HCT116 (cell line): ENCODE results near the gene HBP1. TPM values are rescaled to one million over a fixed set of nuclear protein-coding genes. Genes with fewer than 3 reads are reported as not detected.
A peak's percentile ranks its signal among the peaks of the same experiment; 100 is the strongest.

Experiments used
- ATAC-seq: fragments of 200-7000 bp; cut with Tn5 transposase; 2 replicates; pipeline ENCODE4 v1.9.1; 2020; ENCODE audit warnings: mild to moderate bottlenecking, moderate library complexity
- BruUV-seq: library from RNA; stranded (reverse); fragments of 400-500 nt; replicated peaks from 2 replicates; lab custom pipeline; 2021; lab: Mats Ljungman, UMichigan
- CTCF ChIA-PET: fragments of 300-600 bp; sonication (Branson Sonifier 250); formaldehyde crosslinking; loops from one replicate; lab custom pipeline; 2021; ENCODE audit warnings: antibody characterized with exemption; lab: Charles Lee
- POLR2A ChIA-PET: fragments of 300-600, 350-600 bp; sonication (Branson Sonifier 250); formaldehyde crosslinking; loops from one replicate; lab custom pipeline; 2021; ENCODE audit warnings: antibody characterized with exemption; lab: Charles Lee
- RAD21 ChIA-PET, 2 experiments: fragments of 300-600 bp; sonication (Branson Sonifier 250); formaldehyde crosslinking; loops; one replicate each; lab custom pipeline; 2023; ENCODE audit warnings: low total read pairs in 2 of 2; ENCODE audit not compliant: uncharacterized antibody in 2 of 2, unreplicated experiment in 2 of 2, low non-redundant PET in 1 of 2; lab: Charles Lee
- DNase-seq: peaks from one replicate; pipeline ENCODE4 v3.0.0-alpha.2; 2010; ENCODE audit warnings: low read depth, low spot score
- H2AFZ ChIP-seq: fragments of 200-600 bp; shearing (Covaris generic), sonication (generic); 2 replicates; pipeline ENCODE4 v1.6.1; 2017; ENCODE audit warnings: low read depth, mixed run types, mixed read lengths, antibody characterized with exemption, low read length; ENCODE audit not compliant: poor library complexity, severe bottlenecking
- H3K27ac ChIP-seq: 2 replicates; pipeline ENCODE4 v1.5.1; 2012; ENCODE audit warnings: low read depth, low read length
- H3K27me3 ChIP-seq: fragments of 200-600 bp; sonication (generic); 2 replicates; pipeline ENCODE4 v1.6.1; 2016; ENCODE audit warnings: mixed run types, low read length, mixed read lengths; ENCODE audit not compliant: insufficient read depth
- H3K36me3 ChIP-seq, 2 experiments: fragments of 200-500 bp in 1 of 2; fragments of 200-600 bp in 1 of 2; sonication (Bioruptor generic) in 1 of 2; sonication (generic) in 1 of 2; 2 replicates each; pipeline versions ENCODE4 v1.5.1 to v1.6.1; 2014 to 2016; ENCODE audit warnings: low read length in 2 of 2, inconsistent platforms in 1 of 2, mixed read lengths in 1 of 2, mixed run types in 1 of 2; ENCODE audit not compliant: insufficient read depth in 2 of 2, control insufficient read depth in 1 of 2
- H3K4me1 ChIP-seq, 2 experiments: fragments of 200-600 bp in 1 of 2; sonication (generic) in 1 of 2; 2 replicates each; pipeline versions ENCODE4 v1.5.1 to v1.6.1; 2012 to 2017; ENCODE audit warnings: low read length in 2 of 2, inconsistent platforms in 1 of 2, mild to moderate bottlenecking in 1 of 2, mixed read lengths in 1 of 2, mixed run types in 1 of 2, moderate library complexity in 1 of 2; ENCODE audit not compliant: insufficient read depth in 2 of 2, control insufficient read depth in 1 of 2
- H3K4me2 ChIP-seq: fragments of 200-600 bp; sonication (generic); 2 replicates; pipeline ENCODE4 v1.6.1; 2017; ENCODE audit warnings: mixed run types, low read length, mixed read lengths
- H3K4me3 ChIP-seq, 2 experiments: fragments of 200-600 bp in 1 of 2; sonication (generic) in 1 of 2; replicated peaks in 1 of 2; 2 replicates each; pipeline ENCODE4 v1.5.1; 2011 to 2016; ENCODE audit warnings: low read length in 2 of 2, control low read depth in 1 of 2, low read depth in 1 of 2, mild to moderate bottlenecking in 1 of 2, mixed read lengths in 1 of 2, mixed run types in 1 of 2
- H3K79me2 ChIP-seq: fragments of 200-600 bp; sonication (generic); 2 replicates; pipeline ENCODE4 v1.6.1; 2017; ENCODE audit warnings: mild to moderate bottlenecking, mixed run types, low read length, moderate library complexity, mixed read lengths; ENCODE audit not compliant: insufficient read depth
- H3K9ac ChIP-seq: fragments of 200-600 bp; sonication (generic); 2 replicates; pipeline ENCODE4 v1.6.1; 2016; ENCODE audit warnings: low read length, mixed read lengths
- H3K9me2 ChIP-seq: fragments of 200-600 bp; sonication (generic), shearing (Covaris generic); 2 replicates; pipeline ENCODE4 v1.6.1; 2017; ENCODE audit warnings: mixed run types, mild to moderate bottlenecking, moderate library complexity; ENCODE audit not compliant: insufficient read depth
- H3K9me3 ChIP-seq, 2 experiments: fragments of 200-500 bp in 1 of 2; fragments of 200-600 bp in 1 of 2; sonication (Bioruptor generic) in 1 of 2; sonication (generic) in 1 of 2; 2 replicates each; pipeline ENCODE4 v1.6.1; 2014 to 2017; ENCODE audit warnings: low read length in 2 of 2, mixed read lengths in 2 of 2, inconsistent platforms in 1 of 2, low read depth in 1 of 2, mild to moderate bottlenecking in 1 of 2, mixed run types in 1 of 2, moderate library complexity in 1 of 2; ENCODE audit not compliant: control insufficient read depth in 1 of 2, insufficient read depth in 1 of 2
- H4K20me1 ChIP-seq: fragments of 200-600 bp; sonication (generic), shearing (Covaris generic); 2 replicates; pipeline ENCODE4 v1.6.1; 2017; ENCODE audit warnings: mixed run types, mild to moderate bottlenecking, moderate library complexity; ENCODE audit not compliant: insufficient read depth
- CTCF ChIP-seq, 3 experiments: fragments of 200-600 bp in 1 of 3; sonication (generic) in 1 of 3; IDR thresholded peaks in 2 of 3; conservative IDR thresholded peaks in 1 of 3; 2 replicates each; pipeline ENCODE4 v1.5.1; 2012 to 2017; ENCODE audit warnings: low read depth in 2 of 3, low read length in 2 of 3, antibody characterized with exemption in 1 of 3, borderline replicate concordance in 1 of 3, control low read depth in 1 of 3, mild to moderate bottlenecking in 1 of 3, mixed read lengths in 1 of 3, mixed run types in 1 of 3, moderate library complexity in 1 of 3; ENCODE audit not compliant: insufficient read depth in 1 of 3
- ELF1 ChIP-seq: IDR thresholded peaks from 2 replicates; pipeline ENCODE4 v1.6.1; 2012; ENCODE audit warnings: low read depth, borderline replicate concordance
- EZH2 ChIP-seq: fragments of 200-600 bp; sonication (generic); IDR thresholded peaks from 2 replicates; pipeline ENCODE4 v1.6.1; 2017; ENCODE audit warnings: antibody characterized with exemption, mixed run types
- ZNF274 ChIP-seq: fragments of 200-500 bp; sonication (Bioruptor generic); IDR thresholded peaks from 2 replicates; pipeline ENCODE4 v1.6.1; 2014; ENCODE audit warnings: mild to moderate bottlenecking, low read depth, low read length, inconsistent platforms
- intact Hi-C: fragments of 100-400 bp; cut with micrococcal nuclease; formaldehyde crosslinking; loops from 2 replicates; pipeline ENCODE4 v1.10.0; 2022
- total RNA-seq: library from RNA; stranded (reverse); gene quantifications from one replicate; pipeline ENCODE4 v1.2.1, GENCODE V29; 2021; ENCODE audit not compliant: unreplicated experiment

HBP1 gene
- total RNA-seq, 1 experiment from 2014 or later: 24.3 TPM

- Histone ChIP-seq H3K4me1 (no peaks in the 10 kb centered on the region), H4K20me1 (no peaks in the 10 kb centered on the region), H3K9me3 (no peaks in the 10 kb centered on the region), H3K4me2 (no peak overlapping the region), H3K4me3 (no peak overlapping the region), H3K27ac (no peak overlapping the region), H3K36me3 (no peaks in the 10 kb centered on the region), H3K9ac (no peak overlapping the region), H3K27me3 (no peaks in the 10 kb centered on the region), H2AFZ (no peak overlapping the region), H3K9me2 (no peaks in the 10 kb centered on the region), H3K79me2 (no peaks in the 10 kb centered on the region)
- ChIA-PET CTCF (no interaction called here), RAD21 (no interaction called here), POLR2A (no interaction called here)
- BruUV-seq: no TSS peak
- DNase-seq (no peak), ATAC-seq (no peak)
- intact Hi-C loops: no loop called here
- no peak for TF ChIP-seq ZNF274
- peak in 1 of 3 experiments; percentile 25; a peak in 1 of 6 replicates for TF ChIP-seq CTCF (IDR thresholded peaks at IDR 0.05 in 2 of 3, conservative IDR thresholded peaks at IDR 0.05 in 1 of 3; ENCODE audit: borderline replicate concordance in 1 of 3, insufficient read depth in 1 of 3, low read depth in 2 of 3, low read length in 2 of 3)
Observed at GRCh38 chr7:107213193-107213788, 44.5 kb downstream of the HBP1 start.

GRCh38 chr7:107213945-107214344 lies 45.1 kb downstream of the HBP1 start:
- no peaks in the 10 kb centered on the region for H3K27me3 ChIP-seq
- H4K20me1 ChIP-seq: no peaks in the 10 kb centered on the region
- DNase-seq: no peak
- no peaks in the 10 kb centered on the region for H3K4me1 ChIP-seq
- POLR2A ChIA-PET: no interaction called here
- CTCF ChIA-PET: no interaction called here
- intact Hi-C loops: no loop called here
- RAD21 ChIA-PET: no interaction called here
- TF ChIP-seq ELF1 (no peak), EZH2 (no peak)
- no peak overlapping the region for H3K9ac ChIP-seq
- H3K4me3 ChIP-seq: no peak overlapping the region
- no peaks in the 10 kb centered on the region for H3K36me3 ChIP-seq
- H3K9me2 ChIP-seq: no peaks in the 10 kb centered on the region
- ATAC-seq: no peak
- no peak overlapping the region for H3K27ac ChIP-seq
- no peaks in the 10 kb centered on the region for H3K79me2 ChIP-seq
- no peak overlapping the region for H2AFZ ChIP-seq
- no TSS peak for BruUV-seq
- H3K4me2 ChIP-seq: no peak overlapping the region
- H3K9me3 ChIP-seq: no peaks in the 10 kb centered on the region
